ENCODE data around the gene C1orf232. TPM values are rescaled to one million over a fixed set of nuclear protein-coding genes. Genes with fewer than 3 reads are reported as not detected.

The C1orf232 gene
- total RNA-seq = not detected in 2 replicates
- long read RNA-seq = 0 reads

GRCh38 chr1:26168410-26169197, at the start of gene C1orf232:
TSS of gene C1orf232 (minus strand) at chr1:26168963. CDS start at chr1:26168499, 464 bp downstream.
- Mint-ChIP-seq H3K27ac (ENCODE audit: unreplicated experiment) (peak within 1 kb of the TSS; percentile 86), H3K36me3 (ENCODE audit: unreplicated experiment) (no peaks in the 10 kb centered on the region), H3K4me1 (ENCODE audit: unreplicated experiment) (peaks cover 17% of the 10 kb centered on the region), H3K4me3 (ENCODE audit: unreplicated experiment) (peak within 1 kb of the TSS; percentile 88), H3K9me3 (ENCODE audit: unreplicated experiment) (no peaks in the 10 kb centered on the region), H3K27me3 (ENCODE audit: unreplicated experiment) (no peaks in the 10 kb centered on the region)
- no peak for DNase-seq (ENCODE audit: extremely low spot score, unreplicated experiment)
- no peak for TF ChIP-seq CTCF (IDR thresholded peaks at IDR 0.05)

DNA sequence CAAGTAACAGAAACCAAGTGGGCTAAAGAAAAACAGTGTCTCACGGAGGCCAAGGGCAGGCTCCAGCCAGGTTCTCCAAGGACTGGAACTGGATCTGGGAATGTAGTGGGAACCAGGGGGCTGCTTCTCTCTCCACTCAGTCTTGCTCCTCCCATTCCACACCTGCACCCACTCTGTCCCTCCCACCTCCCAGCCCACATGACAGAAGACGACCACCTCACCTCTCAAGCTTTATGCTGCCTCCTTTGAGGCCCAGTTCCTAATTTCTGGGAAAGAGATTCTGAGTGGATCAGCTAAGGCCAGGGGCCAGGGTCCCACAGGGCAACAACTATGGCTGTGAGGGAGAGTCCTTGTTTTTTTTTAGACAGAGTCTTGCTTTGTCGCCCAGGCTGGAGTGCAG, 46.5 kb upstream of the C1orf232 start:
- TF ChIP-seq CTCF (IDR thresholded peaks at IDR 0.05) = no peak
- DNase-seq (ENCODE audit: extremely low spot score, unreplicated experiment) = no peak
- Mint-ChIP-seq H3K27me3 (ENCODE audit: unreplicated experiment) (peaks cover 30% of the 10 kb centered on the region), H3K4me1 (ENCODE audit: unreplicated experiment) (peaks cover 5% of the 10 kb centered on the region), H3K9me3 (ENCODE audit: unreplicated experiment) (no peaks in the 10 kb centered on the region), H3K36me3 (ENCODE audit: unreplicated experiment) (no peaks in the 10 kb centered on the region), H3K4me3 (ENCODE audit: unreplicated experiment) (no peak overlapping the region), H3K27ac (ENCODE audit: unreplicated experiment) (no peak overlapping the region)

DNA sequence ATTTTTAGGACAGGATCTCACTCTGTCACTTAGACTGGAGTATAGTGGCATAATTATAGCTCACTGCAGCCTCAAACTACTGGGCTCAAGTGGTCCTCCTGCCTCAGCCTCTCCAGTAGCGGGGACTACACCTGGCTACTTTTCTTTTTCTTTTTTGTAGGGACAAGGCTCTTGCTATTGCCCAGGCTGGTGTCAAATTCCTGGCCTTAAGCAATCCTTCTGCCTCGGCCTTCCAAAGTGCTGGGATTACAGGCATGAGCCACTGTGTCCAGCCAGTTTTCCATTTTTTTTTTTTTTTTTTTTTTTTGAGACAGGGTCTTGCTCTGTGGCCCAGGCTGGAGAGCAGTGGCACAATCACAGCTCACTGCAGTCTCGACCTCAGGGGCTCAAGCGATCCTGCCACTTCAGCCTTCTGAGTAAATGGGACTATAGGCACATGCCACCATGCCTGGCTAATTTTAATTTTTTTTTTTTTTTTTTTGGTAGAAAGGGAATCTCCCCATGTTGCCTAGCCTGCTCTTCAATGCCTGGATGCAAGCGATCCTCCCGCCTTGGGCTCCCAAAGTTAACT, 44.7 kb upstream of the C1orf232 start:
- no peaks in the 10 kb centered on the region for H3K36me3 Mint-ChIP-seq (ENCODE audit: unreplicated experiment)
- DNase-seq (ENCODE audit: extremely low spot score, unreplicated experiment) = no peak
- H3K27ac Mint-ChIP-seq (ENCODE audit: unreplicated experiment) = no peak overlapping the region
- H3K4me3 Mint-ChIP-seq (ENCODE audit: unreplicated experiment) = no peak overlapping the region
- no peak for TF ChIP-seq CTCF (IDR thresholded peaks at IDR 0.05)
- H3K27me3 Mint-ChIP-seq (ENCODE audit: unreplicated experiment) = peaks cover 38% of the 10 kb centered on the region
- H3K9me3 Mint-ChIP-seq (ENCODE audit: unreplicated experiment) = no peaks in the 10 kb centered on the region
- no peaks in the 10 kb centered on the region for H3K4me1 Mint-ChIP-seq (ENCODE audit: unreplicated experiment)

GRCh38 chr1:26212726-26213125, 44.0 kb upstream of the C1orf232 start:
- H3K27me3 Mint-ChIP-seq (ENCODE audit: unreplicated experiment) = peaks cover 38% of the 10 kb centered on the region
- DNase-seq (ENCODE audit: extremely low spot score, unreplicated experiment) = no peak
- H3K27ac Mint-ChIP-seq (ENCODE audit: unreplicated experiment) = no peak overlapping the region
- H3K9me3 Mint-ChIP-seq (ENCODE audit: unreplicated experiment) = no peaks in the 10 kb centered on the region
- TF ChIP-seq CTCF (IDR thresholded peaks at IDR 0.05) = no peak
- H3K4me3 Mint-ChIP-seq (ENCODE audit: unreplicated experiment) = no peak overlapping the region
- no peaks in the 10 kb centered on the region for H3K36me3 Mint-ChIP-seq (ENCODE audit: unreplicated experiment)
- no peaks in the 10 kb centered on the region for H3K4me1 Mint-ChIP-seq (ENCODE audit: unreplicated experiment)

DNA sequence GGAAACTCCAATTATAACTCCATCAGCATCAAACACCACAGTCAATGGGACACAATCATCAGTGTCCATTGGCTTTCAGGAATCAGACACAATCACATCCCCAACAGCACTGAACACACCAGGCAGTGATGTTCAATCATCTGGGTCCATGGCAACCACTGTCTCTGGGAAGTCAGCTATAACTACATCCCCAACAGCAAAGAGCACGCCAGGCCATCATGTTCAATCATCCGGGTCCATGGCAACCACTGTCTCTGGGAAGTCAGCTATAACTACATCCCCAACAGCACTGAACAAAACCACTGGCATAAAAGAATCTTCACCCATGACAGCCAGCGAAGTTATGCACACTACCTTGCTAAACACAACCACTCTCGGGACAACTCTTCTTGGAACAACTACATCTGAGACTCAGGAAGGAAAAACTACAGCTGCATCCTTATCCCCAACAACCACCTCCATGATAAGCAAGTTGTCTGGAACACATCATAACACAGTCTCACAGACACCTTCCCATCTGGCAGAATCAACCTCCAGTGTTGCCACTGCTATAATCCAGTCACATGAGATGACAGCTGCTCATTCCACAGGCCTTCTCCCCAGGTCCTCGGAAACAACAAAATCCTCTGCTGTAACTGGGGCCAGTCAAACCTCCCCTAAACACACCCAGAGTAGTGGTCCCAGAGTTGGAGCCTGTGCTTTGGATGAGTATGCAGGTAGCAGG, 41.5 kb upstream of the C1orf232 start:
- H3K4me3 Mint-ChIP-seq (ENCODE audit: unreplicated experiment) = no peak overlapping the region
- H3K27me3 Mint-ChIP-seq (ENCODE audit: unreplicated experiment) = peaks cover 29% of the 10 kb centered on the region
- no peaks in the 10 kb centered on the region for H3K36me3 Mint-ChIP-seq (ENCODE audit: unreplicated experiment)
- TF ChIP-seq CTCF (IDR thresholded peaks at IDR 0.05) = no peak
- H3K4me1 Mint-ChIP-seq (ENCODE audit: unreplicated experiment) = no peaks in the 10 kb centered on the region
- no peak overlapping the region for H3K27ac Mint-ChIP-seq (ENCODE audit: unreplicated experiment)
- DNase-seq (ENCODE audit: extremely low spot score, unreplicated experiment) = no peak
- H3K9me3 Mint-ChIP-seq (ENCODE audit: unreplicated experiment) = no peaks in the 10 kb centered on the region
